Measurements from ENCODE around the gene TFDP2. TPM values are rescaled to one million over a fixed set of nuclear protein-coding genes. Genes with fewer than 3 reads are reported as not detected.

Gene TFDP2
- total and polyA plus RNA-seq, 2 experiments from 2014 or later = 150 to 410 TPM

GRCh38 chr3:142022381-142022780 lies 127.0 kb downstream of the TFDP2 start:
- ATAC-seq (peak; percentile 55; the same call in 2 of the 3 replicates), DNase-seq (ENCODE audit: low spot score) (peak; percentile 27)
- Histone ChIP-seq H3K27ac (ENCODE audit: low read depth) (peak overlapping the region; percentile 0; the same call in 1 of the 2 replicates), H2AFZ (no peak overlapping the region), H3K4me2 (no peak overlapping the region), H3K9me2 (ENCODE audit: insufficient read depth) (no peaks in the 10 kb centered on the region), H3F3A (replicated peaks; ENCODE audit: low read depth) (no peaks in the 10 kb centered on the region), H3K4me1 (ENCODE audit: insufficient read depth) (peaks cover 16% of the 10 kb centered on the region), H3K36me3 (ENCODE audit: insufficient read depth) (no peaks in the 10 kb centered on the region; the same call in 1 of the 2 replicates), H3K27me3 (ENCODE audit: insufficient read depth) (no peaks in the 10 kb centered on the region), H4K20me1 (replicated peaks; ENCODE audit: insufficient read depth) (peaks cover 11% of the 10 kb centered on the region; the same call in 1 of the 2 replicates), H3K79me2 (replicated peaks; ENCODE audit: insufficient read depth) (peaks cover 100% of the 10 kb centered on the region), H3K4me3 (no peak overlapping the region)
- no peak overlapping the region for H3K4me3 Mint-ChIP-seq
- peaks cover 32% of the 10 kb centered on the region for H3K36me3 Mint-ChIP-seq (ENCODE audit: low read depth)
- H3K9me3 Mint-ChIP-seq = no peaks in the 10 kb centered on the region
- peak overlapping the region; percentile 19; the same call in 1 of the 2 replicates for H3K27ac Mint-ChIP-seq
- peaks cover 23% of the 10 kb centered on the region; the same call in 2 of the 3 replicates for H3K4me1 Mint-ChIP-seq
- H3K27me3 Mint-ChIP-seq (ENCODE audit: insufficient read depth, low read depth, poor library complexity) = peaks cover 2% of the 10 kb centered on the region
- peak; percentile 39 to 47 for TF ChIP-seq CTCF (conservative IDR thresholded peaks at IDR 0.05; ENCODE audit: low read depth in 2 of 2)
- TF ChIP-seq EZH2phosphoT487 (IDR thresholded peaks at IDR 0.05; ENCODE audit: unreplicated experiment) = no peak
- no peak for TF ChIP-seq STAT1 (IDR thresholded peaks at IDR 0.05; ENCODE audit: unreplicated experiment)

- Histone ChIP-seq H3F3A (replicated peaks; ENCODE audit: low read depth) (no peaks in the 10 kb centered on the region), H2AFZ (no peak overlapping the region), H3K27me3 (ENCODE audit: insufficient read depth) (no peaks in the 10 kb centered on the region), H3K36me3 (ENCODE audit: insufficient read depth) (no peaks in the 10 kb centered on the region; the same call in 1 of the 2 replicates), H3K27ac (ENCODE audit: low read depth) (no peak overlapping the region), H3K79me2 (replicated peaks; ENCODE audit: insufficient read depth) (peaks cover 100% of the 10 kb centered on the region), H4K20me1 (replicated peaks; ENCODE audit: insufficient read depth) (peaks cover 21% of the 10 kb centered on the region), H3K4me3 (no peak overlapping the region), H3K4me1 (ENCODE audit: insufficient read depth) (peaks cover 7% of the 10 kb centered on the region; the same call in 1 of the 2 replicates), H3K4me2 (no peak overlapping the region), H3K9me2 (ENCODE audit: insufficient read depth) (no peaks in the 10 kb centered on the region)
- Mint-ChIP-seq H3K27ac (no peak overlapping the region; the same call in 1 of the 2 replicates), H3K27me3 (ENCODE audit: insufficient read depth, low read depth, poor library complexity) (peaks cover 5% of the 10 kb centered on the region), H3K9me3 (no peaks in the 10 kb centered on the region), H3K4me1 (peaks cover 17% of the 10 kb centered on the region; the same call in 2 of the 3 replicates), H3K4me3 (no peak overlapping the region), H3K36me3 (ENCODE audit: low read depth) (peaks cover 33% of the 10 kb centered on the region)
- ATAC-seq (no peak), DNase-seq (ENCODE audit: low spot score) (no peak)
- no peak for TF ChIP-seq ZNF331 (CRISPR knock-in tag; IDR thresholded peaks at IDR 0.05; ENCODE audit: low read depth)
- TF ChIP-seq STAT1 (IDR thresholded peaks at IDR 0.05; ENCODE audit: unreplicated experiment) = no peak
- TF ChIP-seq EZH2 (IDR thresholded peaks at IDR 0.05; ENCODE audit: low read depth, unreplicated experiment) = no peak
- TF ChIP-seq POLR2AphosphoS5 (IDR thresholded peaks at IDR 0.05; ENCODE audit: low read depth) = no peak
- TF ChIP-seq REST (IDR thresholded peaks at IDR 0.05; ENCODE audit: unreplicated experiment) = no peak
- TF ChIP-seq JUNB (IDR thresholded peaks at IDR 0.05; ENCODE audit: unreplicated experiment) = no peak
- no peak for TF ChIP-seq CTCF (conservative IDR thresholded peaks at IDR 0.05; ENCODE audit: low read depth in 2 of 2)
- TF ChIP-seq NANOG (IDR thresholded peaks at IDR 0.05; ENCODE audit: borderline replicate concordance) = no peak
- TF ChIP-seq ETS1 (IDR thresholded peaks at IDR 0.05) = no peak
- no peak for TF ChIP-seq EZH2phosphoT487 (IDR thresholded peaks at IDR 0.05; ENCODE audit: unreplicated experiment)
These were observed 128.2 kb downstream of the TFDP2 start for GRCh38 chr3:142021127-142021526.

Data from GM23338 (cell line).